Stimulated activated CD8-positive, alpha-beta memory T cell treated with anti-CD3 and anti-CD28 coated beads, Interleukin-2, amount 100 ng/mL, for 48 hours (primary cell): ENCODE measurements around the gene PHC2.

Experiments
- DNase-seq, 2 donors: peaks; one replicate each; pipeline ENCODE4 v3.0.0-alpha.2; 2020; ENCODE audit warnings: low read depth in 2 of 2

Gene PHC2

DNA sequence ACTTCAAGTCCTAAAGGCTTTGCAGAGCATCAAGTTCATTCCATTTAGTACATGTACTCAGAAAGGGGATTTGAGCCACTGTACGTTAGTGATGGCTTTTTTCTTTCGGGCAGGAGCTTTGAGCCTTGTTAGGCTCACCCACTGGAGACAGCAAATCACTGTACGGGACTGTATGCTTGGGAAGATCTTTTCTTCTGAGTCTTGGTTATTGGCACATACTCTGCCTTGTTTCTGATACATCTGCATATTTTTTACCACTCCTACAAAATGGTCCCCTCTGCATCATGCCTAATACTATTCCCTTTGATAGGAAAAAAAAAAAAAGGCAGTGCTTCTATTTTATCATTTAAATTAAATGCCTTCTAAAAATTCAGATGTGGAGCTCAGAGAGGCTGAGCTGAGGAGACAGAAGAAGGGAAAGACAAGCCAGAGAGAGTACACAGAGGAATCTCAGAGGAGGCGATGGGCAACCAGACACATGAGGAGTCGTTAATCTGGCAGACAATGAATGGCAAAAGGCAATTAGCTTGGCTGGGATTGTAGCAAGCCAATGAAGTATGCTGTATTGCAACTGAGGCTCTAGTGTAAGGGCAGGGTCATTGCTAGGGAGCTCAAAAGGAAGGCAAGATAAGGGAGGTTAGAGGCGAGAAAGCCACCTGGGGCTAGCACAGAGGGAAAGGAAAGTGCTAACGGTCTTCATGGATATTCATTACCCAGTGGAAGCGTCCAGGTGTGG is 39.4 kb downstream of the PHC2 start:
- no peak for DNase-seq

DNA sequence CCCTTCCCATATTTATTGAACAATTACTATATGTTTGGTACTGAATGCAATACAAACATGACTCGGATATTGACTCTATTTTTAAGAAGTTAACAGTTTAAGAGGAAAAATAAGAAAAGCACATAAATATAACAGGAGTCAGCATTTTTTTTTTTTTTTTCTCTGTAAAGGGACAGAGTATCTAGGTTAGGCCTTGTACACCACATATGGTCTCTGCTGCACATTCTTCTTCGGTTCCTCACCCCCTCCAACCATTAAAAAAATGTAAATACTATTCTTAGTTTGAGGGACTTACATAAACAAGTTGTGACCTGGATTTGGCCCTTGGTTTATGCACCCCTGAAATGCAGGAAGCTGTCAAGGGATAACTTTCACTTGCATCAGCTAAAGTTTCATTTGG is 40.4 kb downstream of the PHC2 start:
- no peak for DNase-seq

DNA sequence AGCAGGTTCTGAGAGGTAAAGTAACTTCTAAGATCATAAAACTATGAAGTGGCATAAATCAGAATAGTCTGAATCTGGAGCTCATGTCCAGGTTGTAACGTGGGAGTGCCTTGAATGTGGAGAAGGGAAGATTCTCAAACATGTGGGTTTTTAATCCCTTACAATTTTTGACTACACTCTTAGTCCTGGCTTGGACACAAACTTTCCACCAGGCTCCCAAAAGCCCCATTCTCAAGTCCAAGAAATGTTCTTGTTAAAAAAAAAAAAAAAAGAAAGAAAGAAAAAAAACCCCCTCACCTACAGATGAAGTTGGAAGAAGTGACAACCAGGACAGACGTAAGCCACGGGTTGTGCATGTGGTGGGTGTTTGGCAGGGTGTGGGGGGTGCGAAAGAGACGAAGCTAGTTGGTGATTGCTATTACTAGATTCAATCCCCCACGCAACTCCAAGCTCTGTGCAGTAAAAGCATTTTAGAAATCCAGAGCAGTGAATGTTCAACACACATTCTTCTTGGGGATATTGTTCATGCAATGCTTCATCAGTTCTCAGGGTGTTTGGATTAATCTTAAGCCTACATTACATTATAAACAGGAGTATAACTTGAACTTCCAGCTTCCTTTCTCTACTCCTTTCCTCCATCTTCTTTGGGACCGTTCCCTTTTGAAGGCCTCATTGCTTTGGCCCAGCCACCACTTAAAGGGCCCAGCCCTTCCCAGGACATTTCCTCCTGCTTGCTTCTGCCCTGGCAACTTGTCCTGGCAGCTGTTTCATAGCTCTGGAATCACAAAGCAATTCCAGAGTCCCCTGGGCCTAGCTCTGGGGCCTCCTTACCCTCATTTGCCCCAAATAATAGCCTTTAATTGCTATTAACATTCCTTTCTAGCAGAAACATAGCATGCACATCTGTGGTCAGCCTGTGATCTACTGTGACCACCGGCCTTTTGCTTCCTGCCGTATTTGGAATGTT is 41.8 kb downstream of the PHC2 start:
- DNase-seq, result no peak

DNA sequence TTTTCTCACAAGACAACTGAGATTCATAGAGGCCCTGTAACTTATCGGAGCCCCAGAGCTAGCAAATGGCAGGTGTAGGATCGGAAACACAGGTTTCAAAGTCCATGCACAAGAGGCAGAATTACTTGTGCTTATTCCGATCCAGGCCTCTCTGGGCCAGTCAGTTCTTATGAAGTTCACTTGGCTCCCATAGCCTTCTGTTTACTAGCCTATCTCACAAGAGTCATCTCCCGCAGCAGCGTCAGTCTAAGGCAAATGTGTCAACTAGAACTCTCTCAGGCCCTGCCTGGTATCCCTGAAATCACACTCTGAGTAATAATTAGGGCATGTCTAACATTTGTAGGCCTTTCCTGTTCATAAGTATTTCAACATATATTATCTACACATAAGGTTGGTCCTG is 43.3 kb downstream of the PHC2 start:
- no peak for DNase-seq

DNA sequence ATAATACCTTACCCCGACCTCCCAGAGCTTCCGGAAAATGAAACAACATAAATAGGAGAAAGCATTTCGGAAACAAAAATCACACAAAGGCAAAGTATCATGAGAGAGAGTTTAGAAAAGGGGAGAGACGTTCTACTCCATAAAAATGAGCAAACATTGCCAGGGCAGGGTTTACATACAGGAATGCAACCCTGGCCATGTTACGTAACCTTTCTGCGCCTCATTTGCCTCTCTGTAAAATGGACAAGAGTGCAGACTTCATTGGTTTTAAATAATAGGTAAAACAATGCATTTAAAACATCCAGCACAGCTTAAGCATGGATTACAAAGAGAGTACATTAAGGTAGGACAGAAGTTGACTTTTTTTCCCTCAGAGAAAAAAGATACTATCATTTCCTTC is 45.6 kb downstream of the PHC2 start:
- DNase-seq, result no peak

DNA sequence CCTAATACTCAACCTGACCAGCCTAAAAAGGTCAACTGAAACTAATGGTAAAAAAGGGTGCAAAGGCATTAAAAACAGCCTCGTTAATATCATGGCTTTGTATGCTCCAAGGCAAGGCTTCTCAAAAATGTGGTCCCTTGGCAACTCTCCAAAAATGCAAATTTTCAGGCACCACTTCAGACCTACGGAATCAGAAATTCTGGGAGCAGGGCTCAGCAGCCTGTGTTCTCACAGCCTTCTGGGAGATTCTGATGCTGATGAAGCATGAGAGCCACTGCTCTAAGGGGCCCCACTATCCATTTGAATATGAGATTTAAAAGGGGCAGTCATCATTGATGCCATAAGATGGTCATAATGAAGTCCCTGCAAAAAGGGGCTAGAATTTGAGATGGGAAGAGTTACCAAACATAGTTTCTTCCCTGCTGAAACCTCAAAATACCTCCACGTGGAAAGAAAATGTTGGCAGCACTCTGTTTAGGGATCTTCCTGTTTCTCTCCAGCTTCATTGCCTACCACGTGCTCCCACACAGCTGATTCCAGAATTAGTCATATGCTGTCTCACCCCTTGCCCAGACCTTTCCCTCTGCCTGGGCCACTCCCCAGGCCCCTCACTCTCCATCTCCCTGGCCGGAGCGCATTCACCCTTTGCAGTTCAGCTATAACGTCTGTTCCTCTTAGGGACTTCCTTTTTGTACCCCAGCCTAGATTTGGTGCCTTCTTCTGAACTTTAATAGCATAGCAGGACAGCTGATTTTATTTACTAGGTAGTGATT is 46.7 kb downstream of the PHC2 start:
- no peak for DNase-seq

DNA sequence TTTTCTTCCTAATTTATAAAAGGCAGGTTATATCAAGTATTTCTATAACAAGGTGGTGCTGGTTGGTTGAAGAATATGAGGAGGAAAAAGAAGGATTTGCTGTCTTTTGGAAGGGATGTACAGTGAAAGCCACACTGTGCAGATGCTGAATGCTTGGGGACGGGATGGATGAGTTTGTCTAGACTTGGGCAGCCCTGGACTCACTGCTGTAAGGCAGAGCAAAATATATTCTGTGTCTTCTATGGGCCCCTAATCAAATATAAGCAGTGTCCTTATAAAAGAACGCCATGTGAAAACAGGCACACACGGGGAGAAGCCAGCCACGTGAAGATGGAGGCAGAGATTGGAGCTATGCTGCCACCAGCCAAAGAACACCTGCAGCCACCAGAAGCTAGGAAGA is 47.4 kb downstream of the PHC2 start:
- no peak for DNase-seq

DNA sequence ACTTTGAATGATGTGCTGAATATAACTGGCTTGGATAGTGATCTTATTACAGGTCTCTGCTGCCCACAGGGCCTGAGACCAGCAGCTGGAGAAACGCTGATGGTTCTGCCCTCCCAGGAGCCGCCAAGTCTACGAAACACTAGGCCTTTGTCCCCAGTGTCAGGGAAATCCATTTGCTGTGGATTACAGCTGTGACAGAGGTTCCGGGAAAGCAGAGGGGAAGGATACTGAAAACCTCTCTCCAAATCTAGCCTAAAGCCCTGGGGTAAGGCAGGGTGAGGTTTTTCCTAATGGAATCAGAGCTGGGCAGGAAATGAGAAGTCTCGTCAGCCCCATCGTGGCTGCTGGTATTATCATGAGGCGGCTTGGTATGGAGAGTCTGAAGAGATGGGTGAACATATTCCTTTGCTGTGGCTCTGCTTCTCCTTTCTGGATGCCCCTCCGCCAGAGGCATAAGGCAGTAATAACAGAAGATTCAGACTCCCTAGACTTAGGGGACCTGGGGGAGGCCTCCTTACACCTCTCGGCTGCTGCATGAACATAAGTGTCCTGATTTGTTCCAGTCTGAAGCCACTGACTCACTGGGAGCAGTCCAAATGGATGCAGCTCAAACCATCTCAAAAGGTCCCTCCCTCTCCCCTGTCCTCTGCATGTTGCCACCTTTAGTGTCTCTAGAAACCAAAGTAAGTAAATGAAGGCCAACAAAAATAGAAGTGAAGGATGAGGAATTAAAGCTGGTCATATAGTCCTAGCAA is 48.1 kb downstream of the PHC2 start:
- DNase-seq, result no peak

DNA sequence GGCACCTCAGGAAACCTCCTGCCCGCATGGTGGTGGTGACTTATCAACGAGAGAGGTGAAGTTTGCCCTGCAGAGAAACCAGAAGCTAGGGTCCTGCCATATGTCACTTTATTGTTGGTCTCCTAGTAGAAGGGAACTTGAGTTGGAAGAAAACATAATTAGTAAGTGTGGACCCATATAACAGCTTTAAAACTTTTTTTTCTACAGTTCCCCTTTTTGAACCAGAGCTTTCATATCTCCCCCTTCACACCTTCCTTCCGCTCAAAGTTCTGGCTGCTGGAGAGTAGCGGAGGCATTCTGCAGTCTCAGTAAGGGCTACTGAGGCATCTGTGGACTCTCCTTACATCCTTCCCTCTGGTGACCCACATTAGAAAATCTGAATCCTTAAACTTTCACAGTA is 48.9 kb downstream of the PHC2 start:
- no peak for DNase-seq

DNA sequence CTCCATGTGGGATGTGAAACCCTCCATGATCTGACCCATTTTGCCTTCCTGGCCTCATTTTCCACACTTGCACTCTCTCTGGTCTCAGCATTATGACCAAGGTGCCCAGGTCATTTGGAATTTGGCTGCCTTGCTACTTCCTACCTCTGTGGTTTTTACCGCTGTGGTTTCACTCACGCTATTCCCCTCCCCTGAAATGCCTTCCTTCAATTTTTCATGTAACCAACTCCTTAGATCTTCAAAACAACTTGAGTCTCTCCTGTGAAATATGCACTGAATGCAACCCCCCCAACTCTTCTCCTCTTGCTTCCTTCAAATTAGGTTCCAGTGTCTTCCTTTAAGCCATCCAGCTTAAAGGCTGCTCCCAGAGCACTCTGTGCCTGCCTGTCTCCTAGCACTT is 50.1 kb downstream of the PHC2 start:
- no peak for DNase-seq

DNA sequence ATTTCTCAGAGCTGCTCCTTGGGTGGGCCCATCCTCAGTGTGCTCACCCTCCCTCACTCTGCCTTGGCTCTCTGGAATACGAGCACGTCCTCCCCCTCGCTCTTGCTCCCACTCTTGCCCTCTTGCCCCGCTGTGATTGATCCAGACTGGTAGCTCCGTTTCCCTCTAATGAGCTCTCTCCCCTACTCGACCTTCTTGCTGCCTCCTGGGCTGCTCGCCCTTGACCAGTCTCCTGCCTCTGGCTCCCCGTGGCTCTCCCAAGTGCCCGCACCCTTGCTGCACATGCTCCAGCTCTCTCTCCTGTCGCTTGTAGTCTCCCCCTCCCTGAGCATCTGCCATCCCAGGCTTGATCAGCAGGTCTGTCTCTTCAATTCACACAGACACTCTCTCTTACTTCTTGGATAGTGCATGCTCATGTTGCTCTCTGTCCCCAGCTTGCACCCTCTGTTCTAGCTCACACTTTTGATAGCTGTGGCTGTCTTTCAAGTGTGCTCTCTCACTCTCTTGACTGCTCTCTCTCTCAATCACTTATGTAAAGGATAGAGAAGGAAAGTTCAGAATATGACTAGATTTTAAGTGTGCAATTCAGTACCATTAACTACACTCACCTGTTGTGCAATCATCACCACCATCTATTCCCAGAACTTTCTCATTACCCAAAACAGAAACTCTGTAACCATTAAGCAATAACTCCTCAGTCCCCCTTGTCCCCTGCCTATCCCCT is 51.1 kb downstream of the PHC2 start:
- DNase-seq, result no peak

DNA sequence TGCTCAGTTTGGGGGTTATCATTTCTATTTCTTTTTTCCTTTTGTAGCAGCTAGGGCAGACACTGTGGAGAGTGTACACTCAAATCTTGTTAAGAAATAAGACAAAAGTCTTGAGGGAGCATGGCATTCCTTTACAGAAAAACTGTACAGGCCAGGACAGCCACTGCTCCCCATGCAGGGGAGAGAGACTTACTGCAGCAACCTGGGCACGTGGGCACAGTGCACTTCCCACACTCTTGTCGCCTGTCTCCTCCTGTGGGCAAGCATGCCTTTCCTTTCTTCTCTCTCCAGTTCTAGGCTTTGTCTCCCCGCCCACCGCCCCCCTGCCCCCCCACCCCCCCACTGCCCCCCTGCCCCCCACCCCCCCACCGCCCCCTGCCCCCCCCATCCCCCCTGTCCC is 51.9 kb downstream of the PHC2 start:
- DNase-seq, result no peak

DNA sequence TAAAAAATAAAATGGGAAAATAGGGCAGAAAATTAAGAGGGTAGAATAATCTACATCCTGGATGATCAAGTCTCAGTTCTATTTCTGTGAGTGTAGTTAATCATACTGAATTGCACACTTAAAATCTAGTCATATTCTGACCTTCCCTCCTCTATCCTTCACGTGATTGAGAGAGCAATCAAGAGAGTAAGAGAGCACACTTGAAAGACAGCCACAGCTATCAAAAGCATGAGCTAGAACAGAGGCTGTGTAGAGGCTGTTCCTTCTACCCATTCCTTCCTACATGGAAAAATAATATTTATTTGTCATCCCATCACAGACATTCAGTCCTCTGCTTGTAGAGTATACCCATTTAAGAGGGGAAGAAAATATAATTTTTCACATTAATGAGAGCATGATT is 52.4 kb downstream of the PHC2 start:
- DNase-seq, result no peak

DNA sequence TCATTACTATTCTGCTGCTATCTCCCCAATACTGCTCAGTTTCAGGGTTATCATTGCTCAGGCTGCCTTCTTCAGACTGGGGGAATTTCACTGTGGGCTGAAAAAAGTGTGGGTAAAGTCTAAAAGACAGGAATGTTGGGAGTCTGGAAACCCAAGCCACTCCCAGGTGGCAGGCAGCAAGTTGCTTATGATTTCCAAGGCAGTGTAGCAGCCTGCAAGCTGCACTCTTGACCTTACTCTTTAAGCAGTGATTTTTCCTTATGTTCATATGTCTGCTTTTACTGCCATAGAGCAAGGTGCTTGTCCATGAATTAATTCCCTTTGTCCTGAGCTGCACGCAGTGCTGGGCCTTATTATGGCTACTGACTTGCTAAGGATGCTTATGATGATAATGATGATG is 53.1 kb downstream of the PHC2 start:
- no peak for DNase-seq

DNA sequence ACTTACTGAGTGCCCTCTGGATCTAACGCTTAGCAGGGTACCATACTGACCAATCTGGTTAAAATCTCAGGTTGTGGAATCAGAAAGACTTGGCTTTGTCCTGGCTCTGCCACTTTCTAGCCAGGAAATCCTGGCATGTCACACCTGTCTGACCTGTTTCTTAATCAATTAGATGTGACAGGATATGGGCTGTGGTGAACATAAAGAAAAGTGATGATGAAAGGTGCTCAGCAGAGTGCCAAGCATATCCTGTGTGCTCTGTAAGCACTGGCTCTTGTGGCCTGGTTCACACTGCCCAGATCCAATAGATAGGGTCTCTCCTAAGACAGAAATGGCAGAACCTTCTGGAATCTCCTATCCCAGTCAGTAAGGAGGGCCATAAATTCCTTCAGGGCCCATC is 53.9 kb downstream of the PHC2 start:
- no peak for DNase-seq

DNA sequence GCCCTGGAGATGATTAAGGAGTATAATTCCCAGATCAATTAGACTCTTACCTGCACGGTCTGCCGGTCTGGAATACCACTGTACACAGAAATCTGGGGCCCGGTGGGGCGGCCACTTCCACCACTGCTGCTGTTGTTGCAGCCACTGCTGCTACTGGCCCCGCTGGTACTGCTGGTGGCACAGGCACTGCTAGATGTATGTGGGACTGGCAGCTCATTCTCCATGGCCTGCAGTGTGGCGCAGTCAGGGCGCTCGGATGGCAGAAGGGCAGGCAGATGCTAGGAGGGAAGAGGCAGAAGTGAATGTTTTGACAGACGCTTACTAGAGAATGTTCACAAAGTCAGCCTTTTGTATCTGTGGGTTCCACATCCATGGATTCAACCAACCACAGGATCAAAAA is 55.6 kb downstream of the PHC2 start:
- no peak for DNase-seq

DNA sequence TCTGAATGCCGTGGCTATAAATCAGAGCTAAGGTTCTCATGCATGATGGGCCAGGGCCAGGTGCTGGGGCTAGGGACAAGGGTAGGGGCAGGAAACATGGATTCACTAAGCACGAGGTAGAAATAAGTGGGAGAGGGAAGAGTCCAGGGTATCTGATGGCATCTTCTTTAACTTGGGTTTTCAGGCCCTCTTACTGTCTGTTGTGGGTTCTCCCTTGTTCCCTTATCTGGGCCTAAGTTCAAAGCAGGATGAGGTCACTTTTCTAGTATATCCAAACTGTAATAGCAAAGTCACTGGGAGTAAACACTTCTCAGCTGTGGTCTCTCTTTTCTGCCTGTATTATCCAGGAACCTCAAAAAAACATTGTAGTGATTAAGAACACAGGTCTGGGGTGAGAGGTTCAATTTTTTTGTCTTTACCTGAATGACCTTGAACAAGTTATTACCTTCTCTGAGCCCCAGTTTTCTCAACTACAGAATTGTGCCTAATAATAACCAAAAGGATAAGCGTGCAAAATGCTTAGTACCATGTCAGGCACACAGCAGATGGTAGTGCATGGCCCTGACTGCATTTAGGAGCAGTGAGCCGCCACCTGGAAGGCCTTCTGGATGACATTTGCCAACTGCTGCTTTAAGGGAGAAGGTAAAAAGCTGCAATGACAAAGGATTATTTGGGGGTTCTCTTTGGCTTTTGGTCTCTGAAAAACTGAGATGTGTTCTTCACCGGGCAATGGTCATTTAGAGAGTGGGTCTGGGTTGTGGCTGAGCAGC is 56.4 kb downstream of the PHC2 start:
- DNase-seq, result no peak

DNA sequence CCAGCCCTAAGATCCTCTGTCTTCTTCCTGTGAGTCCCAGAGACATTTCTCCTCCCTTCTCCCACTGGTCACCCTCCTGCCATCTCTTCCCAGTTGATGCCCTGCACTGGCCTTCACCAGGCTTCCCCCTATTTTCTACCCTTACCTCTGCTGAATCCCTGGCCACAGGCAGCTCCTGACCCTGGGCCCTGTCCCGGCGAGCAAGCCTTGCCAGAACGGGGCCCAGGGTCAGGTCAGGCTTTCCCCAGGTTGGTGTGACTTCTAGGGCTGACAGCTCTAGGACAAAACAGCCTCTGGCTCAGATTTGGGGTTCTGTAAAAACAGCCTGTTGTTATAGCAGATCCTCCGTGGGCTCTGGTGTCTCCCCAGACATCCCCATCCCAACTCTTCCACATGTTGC is 57.3 kb downstream of the PHC2 start:
- DNase-seq, result no peak

DNA sequence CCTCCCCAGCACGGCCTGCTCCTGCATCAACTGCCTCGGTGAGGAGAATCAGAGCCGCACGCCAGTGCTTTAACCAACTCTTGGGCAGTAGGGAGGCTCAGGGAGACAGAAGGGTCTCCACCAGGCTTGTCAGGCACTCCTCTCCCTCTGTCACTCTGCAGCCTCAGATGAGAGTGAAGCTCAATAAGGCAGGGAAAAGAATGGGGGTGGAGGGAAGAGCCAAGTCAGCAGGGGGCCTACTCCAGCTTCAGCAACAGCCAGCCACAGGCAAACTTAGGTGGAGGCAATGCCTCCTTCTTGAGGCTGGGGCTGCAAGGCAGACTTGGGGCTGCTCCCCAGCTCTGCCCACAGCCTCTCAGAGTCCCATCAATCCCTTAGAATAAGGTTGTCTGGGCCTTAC is 58.2 kb downstream of the PHC2 start:
- DNase-seq, result no peak

DNA sequence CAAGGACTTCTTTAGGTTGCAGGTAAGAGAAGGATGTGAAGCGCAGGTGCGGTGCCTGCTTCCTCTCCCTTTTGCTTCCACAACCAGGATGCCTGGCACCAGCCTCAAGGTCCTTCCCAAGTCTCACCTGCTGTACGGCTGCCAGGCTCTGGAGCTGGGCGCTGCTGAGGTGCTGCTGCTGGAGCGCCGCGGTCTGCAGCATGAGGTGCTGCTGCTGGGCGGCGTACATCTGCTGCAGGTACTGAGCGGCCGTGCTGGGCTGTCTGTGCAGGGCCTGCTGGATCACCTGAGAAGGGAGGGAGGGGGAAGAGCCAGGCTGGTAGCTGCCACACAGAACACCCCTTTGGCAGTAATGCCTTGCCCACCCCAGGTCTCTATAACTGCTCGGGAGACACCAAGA is 58.7 kb downstream of the PHC2 start:
- DNase-seq, result no peak
